ENCODE results near the gene C17orf75.

The C17orf75 gene

DNA sequence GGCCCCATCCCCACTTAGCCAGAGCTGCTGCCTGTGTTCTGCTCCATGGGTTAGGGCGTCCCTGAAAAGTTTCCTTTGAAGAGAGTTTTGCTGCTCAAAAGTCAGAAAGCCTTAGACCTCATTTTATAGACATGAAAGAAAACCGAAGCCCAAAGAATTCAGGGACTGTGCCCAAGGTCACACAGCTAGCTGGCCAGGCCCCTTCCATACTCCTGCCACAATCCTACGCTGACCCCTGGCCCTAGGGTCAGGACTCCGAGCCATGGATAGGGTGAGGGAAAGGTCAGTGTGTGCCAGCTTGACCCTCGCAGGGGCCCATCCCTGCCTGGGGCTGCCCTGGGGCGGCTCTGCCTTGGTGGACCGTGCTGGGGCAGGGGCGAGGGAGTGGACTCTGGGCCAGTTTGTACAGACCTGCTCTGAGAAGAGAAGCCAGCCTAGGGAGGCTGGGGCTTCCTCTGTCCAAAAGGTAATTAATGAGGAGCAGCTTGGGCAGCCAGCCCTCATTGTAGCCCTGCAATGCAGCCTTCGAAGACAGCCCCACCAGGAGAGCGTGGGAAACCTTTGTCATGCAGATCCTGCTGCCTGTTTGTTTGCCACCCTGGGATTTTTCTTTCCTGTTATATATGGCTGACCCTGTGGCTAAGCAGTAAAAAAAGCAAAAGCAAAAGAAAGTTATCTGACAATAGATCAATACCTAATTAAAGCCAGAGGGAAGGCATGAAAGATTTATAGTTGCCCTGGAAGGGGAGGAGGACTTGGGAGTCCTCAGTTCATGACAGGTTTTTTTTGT, 38.9 kb downstream of the C17orf75 start:
- DNase-seq, result no peak

DNA sequence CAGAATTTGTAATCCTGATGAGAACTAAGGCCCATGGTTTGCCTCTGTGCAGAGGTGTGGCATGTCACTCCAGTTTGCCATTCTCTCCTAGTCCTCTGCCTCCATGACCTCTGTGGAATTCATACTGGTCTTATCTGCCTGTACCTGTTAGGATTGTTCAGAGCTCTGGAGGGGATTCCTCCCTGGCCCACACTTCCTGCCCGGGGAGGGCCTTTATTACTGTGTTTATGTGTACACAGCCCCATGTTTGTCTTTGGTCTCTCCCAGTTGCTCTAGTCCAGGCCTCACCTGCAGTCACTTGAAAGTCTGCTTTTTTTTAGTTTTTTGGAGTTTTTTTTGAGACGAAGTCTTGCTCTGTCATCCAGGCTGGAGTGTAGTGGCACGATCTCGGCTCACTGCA, 39.9 kb downstream of the C17orf75 start:
- no peak for DNase-seq

DNA sequence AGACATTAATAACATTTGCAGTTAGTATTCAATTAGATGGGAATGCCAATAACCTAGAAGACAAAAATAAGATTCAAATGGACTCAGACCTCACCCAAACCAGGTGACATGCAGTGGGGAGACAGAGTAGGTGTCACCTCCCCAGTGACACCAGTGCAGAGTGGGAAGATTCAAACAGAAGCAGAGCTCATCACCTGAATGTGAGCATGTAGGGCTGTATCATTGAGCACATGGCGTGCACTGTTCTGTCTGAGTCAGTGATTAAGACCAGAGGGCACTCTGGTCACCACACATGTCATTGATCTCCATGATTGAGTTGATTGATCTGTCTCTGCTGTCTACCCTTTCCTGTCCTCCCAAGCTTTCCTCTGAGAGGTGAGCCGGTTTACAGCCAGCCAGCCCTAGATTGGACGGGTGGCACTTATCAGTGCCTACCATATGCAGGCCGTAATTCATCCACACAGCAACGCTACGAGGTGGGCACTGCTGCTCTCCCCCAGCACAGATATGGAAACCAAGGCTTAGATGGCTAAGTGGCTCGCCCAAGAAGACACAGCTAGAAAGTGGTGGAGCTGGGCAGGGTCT, 42.3 kb downstream of the C17orf75 start:
- no peak for DNase-seq

DNA sequence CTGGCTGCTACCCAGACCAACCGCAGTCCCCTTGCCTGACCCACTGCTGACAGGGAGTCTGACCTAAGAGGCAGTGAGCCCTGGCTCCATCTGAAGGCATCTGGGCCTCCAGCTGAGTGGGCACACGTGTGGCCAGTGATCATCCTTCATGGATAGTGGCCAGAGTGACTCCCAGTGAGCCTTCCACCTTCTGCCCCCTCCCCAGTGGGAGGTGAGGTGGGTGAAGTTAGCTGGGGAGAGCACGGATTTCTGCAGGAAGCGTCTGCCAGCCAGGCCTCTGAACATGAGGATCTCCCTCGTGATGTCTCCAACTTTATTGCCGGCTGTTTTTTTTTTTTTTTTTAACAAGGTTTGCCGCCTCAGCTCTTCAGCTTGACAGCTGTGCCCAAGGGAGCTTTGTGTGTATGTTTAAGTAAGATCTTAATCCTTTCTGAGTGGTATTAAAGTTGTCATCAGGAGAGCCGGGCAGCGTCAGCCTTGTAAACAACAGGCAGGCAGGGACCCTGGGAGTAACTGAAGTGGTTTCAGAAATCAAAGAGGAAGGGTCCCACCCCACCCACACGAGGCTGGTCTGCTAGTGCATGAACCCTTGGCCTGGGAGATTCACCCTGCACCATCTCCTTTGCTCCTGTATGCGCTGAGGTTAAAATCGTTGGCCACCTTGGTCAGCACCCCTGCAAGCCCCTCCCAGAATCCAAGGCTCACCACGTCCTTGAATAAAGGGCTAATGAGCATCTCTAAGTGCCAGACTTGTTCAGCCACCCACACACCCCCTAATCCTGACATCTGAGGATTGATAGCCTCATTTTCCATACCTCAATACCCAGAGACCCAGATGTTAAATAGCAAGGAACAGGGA, 43.0 kb downstream of the C17orf75 start:
- DNase-seq, result no peak

DNA sequence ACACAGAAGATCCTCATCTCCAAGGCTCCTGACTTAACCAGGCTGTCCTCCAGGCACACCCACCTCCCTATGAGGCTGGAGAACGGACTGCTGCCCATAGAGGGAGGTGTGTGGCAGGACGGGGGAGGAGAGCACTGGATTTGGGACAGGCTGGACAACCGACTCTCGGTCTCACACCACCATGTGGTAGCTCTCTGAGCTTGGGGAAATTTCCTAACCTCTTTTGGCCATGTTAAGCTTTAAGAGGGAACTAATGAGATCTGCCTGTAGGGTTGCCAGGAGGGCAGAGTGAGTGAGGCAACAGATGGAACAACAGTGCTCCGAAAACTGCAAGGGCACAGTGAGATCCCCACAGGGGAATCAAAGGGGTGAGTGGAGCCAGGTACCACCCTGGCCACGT, 43.7 kb downstream of the C17orf75 start:
- DNase-seq, result no peak

DNA sequence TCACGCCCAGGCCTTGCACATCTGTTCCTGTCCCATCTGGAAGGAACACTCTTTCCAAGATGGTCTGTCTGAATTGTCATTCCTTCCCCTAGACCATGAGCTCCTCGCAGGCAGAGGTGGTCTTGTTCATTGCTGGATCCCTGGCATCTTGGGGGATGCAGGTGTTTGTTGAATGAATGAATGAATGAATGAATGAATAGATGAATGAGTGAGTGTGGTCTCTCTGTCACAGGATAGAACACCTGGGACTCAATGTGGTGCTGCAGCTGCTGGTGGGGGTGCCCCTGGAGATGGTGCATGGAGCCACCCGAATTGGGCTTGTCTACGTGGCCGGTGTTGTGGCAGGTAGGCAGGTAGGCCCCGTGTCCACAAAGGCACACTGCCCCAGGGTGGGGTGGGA, 44.1 kb downstream of the C17orf75 start:
- DNase-seq, result no peak

DNA sequence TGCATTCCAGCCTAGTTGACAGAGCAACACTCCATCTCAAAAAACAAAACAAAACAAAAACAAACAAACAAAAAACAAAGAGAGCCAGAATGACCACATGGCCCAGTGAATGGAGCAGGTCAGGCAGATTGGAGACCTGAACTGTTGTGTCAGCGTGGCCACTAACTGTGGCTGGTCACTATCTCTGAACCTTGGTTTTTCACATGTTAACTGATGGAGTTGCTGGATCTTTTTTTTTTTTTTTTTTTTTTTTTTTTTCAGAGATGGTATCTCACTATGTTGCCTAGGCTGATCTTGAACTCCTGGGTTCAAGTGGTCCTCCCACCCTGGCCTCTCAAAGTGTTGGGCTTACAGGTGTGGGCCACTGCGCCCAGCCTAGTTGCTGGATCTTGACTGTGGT, 44.5 kb downstream of the C17orf75 start:
- DNase-seq, result no peak

DNA sequence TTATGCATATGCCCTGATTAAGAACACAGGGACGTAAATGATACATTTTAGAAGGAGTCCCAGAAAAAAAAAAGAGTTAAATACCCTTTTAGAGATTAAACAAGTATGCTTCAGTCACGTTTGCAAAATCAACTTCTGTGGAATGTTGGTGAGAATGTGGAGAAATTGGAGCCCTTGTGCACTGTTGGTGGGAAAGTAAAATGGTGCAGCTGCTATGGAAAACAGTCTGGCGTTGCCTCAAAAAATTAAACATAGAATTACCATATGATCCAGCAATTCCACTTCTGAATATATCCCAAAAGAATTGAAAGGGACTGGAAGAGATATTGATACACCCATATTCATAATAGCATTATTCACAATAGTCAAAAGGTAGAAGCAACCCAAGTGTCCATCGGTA, 49.9 kb downstream of the C17orf75 start:
- no peak for DNase-seq

DNA sequence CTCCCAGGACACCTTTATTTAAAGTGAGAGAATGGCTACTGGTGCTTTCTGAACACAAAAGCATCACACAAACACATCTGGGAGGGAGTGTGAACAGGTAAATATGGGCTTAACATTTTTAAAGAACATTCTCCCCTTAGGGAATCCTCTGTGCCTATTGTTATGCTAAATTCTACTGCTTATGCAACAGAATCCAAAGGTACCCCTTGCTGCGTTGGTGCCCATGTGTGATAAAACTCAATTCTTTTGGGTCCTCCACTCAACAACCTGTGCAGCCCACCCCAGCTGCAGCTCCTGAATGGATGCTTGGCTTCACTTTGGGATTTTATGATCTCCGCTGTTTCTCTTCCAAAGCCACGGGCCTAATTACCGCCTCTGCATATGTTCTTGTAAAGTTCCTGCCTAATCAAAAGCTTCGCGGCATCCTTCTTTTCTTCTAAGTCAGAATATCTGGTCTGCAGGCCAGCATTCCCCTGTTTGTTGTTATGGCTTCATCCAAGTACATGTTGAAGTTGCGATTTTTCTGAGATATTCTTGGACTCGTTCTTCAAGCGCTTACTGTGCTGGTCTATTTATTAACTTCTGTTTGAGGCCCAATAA, 52.4 kb downstream of the C17orf75 start:
- DNase-seq, result no peak

DNA sequence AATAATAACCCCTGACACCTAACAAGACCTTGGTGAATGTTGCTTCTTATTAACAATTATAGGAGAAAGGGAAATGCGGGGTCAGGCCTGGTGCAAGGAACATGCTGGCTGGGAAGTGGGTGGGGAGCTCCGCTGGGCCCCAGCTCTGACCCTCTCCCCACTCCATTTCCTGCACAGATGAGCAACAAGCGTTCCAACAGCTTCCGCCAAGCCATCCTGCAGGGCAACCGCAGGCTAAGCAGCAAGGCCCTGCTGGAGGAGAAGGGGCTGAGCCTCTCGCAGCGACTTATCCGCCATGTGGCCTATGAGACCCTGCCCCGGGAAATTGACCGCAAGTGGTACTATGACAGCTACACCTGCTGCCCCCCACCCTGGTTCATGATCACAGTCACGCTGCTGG, 53.4 kb downstream of the C17orf75 start:
- no peak for DNase-seq

DNA sequence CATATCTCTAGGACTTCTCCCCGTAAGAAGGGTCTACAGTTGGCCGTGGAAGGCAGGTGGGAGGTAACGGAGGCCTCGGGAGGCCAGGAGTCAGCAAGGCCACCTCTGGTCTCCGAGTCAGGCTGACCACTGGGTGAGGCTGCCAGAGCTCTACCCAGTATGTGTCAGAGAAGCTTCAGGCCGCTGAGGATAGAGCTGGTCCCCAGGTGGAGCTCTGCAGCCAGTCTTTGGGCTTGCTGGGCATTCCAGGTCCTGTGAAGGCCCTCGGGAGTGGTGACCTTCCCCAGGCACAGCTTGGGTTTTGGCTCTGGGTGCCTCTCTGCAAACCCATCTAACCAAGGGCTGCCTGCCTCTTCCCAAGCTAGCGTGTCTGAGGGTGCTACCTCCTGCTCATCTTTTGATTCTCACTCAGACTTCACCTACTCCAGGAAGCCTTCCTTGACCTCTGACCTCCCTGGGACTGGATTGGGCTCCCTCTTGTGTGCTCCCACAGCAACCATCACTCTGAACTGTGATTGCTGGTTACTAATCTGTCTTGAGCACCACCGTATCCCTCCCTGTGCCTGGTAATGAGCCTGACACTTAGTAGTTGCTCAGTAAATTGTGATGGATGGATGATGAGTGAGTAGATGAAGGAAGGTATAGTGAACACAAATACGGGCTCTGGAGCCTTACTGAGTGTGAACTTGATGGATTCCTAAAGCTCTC, 54.0 kb downstream of the C17orf75 start:
- no peak for DNase-seq

DNA sequence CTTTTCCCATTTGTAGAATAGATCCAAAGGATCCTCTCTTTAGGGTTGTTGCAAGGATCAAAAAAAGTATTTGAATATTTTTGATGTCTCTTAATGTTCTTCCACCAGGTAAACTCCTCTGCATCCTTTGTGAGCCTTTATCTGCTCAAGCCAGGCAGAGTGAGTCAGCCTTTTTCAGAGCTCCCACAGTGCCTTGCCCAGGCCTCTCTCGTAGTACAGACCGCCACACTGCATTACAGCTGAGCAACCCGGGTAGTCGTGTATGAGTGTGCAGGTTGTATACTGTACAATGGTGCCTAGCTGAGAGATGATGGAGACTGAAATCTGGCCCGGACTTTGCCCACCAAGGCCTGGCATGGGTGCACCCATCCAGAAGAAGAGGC, 55.5 kb downstream of the C17orf75 start:
- no peak for DNase-seq

DNA sequence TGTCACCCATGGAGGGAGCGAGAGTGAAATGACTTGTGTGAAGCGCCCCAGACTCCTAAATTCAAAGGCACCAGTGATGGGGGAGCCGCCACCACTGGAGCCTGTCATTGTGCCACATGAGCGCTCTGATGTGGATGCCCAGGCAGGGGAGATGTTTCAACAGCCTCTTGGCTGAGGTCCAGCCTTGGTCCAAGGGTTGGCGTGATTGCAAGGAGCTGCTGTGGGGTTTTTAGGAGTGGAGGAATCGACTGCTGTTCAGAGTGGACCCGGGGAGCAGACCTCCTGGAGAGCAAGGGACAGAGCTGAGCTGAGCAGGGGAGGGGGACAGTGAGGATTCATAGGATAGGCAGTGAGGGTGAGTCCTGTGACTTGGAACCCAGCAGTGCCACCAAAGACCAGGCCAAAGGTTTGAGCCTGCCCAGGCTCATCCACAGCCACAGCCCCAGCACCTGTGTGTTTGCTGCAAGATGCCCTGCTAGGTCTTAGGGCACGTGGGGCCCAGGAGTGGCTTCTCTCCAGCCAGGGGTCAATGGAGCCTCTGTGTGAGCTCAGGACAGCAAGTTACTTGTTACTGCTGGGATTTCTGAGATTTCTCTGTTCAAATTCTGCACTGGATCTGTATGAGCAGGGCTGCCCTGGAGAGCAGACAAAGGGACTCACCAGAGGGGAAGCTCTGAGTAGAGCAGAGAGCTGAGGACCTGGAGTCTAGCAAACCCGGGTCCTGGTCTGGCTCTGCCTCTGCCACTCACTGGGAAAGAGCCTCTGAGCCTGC, 56.0 kb downstream of the C17orf75 start:
- no peak for DNase-seq

DNA sequence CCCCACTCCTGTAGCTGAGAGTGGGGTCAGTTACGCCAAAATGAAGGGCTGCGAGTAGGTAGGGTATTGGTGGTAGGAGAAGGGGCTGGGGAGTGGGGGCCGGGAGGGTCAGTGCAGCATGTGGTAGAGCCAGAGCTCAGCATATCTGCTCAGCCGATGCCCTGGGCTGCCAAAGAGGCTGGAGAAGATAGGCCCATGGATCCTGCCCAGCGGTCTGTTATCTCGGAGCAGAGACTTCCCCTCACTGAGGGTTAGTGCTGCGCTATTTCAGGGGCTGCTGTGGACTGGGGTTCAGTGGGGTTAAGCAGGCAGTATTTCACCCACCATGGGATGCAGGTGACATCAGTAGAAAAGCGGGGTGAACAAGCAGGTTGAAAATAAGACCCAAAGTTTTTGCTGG, 56.7 kb downstream of the C17orf75 start:
- no peak for DNase-seq

DNA sequence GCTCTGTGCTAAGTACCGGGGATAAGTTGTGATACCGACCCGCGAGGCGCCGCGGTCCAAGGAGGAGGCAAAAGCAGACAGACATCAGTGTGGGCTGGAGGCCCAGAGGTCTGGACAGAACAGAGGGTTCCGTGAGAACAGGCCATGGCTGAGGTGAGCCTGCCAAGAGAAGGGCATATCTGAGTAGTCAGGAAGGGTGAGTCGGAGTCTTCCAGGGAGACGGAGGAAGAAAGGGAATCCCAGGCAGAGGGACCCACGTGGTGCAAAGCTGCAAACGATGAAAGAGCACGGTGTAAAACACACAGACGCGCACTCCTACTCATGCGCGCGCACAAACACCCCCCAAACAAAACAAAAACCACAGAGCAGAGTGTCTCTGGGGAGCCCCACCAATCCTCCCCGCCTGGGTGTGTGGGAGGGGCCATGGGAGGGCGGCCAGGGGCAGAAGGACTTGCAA, 58.2 kb downstream of the C17orf75 start:
- no peak for DNase-seq

DNA sequence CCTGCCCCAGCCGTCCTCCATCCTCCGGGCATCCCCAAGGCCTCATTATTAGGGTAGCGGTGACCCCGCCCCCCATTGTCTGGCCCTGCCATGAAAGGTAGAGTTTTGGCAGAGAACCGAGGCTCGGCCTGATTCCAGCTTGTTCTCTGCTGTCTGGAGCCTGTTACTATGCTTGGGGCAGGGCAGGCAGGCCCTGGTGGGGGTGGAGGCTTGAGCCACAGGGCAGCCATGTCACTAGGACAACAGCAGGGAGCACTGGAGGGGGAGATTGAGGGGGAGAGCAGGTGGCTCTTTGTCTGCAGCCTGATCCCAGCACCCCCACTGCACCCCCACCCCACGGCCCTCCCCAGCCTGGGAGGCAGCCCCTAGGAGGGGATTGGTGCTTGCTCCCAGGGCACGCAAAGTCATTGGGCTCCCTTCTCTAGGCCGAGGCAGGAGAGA, 60.9 kb downstream of the C17orf75 start:
- DNase-seq, result no peak

DNA sequence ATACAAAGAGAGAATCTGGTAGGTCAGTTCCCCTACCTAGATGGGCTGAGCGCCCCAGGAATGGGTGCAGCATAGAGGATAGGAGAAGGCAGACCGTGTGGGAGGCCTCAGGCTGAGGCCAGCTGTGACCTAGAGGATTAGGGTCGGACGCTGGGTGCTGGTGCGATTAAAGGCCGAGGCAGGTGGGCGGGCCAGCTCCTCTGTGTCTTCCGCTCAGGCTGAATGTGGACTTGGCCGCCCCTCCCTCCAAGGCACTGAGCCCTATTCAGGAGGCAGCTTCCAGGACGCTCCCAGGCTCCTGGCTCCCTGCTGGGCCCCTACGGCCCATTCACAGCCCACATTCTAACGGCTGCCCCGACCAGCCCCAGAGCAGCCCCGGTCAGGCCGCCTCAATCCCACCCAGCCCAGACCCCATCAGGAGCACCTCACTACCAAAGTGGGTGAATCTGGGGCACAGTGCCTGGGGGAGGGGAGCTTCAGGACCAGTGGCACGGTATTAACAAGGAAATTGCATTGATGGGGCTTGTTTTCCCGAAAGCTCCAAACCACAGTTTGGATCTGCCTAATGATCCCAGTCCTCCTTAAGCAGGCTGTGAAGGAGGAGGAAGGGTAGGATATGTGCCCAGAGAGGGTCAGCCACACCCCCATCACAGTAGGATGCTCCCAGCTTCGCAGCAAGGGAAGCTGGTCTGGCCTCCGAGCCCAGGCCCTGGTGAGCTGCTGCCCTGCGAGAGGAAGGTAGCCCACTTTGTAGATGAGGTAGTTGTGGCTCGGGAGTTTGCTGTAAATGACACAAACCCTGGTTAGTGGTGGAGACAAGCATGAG, 61.9 kb downstream of the C17orf75 start:
- no peak for DNase-seq

DNA sequence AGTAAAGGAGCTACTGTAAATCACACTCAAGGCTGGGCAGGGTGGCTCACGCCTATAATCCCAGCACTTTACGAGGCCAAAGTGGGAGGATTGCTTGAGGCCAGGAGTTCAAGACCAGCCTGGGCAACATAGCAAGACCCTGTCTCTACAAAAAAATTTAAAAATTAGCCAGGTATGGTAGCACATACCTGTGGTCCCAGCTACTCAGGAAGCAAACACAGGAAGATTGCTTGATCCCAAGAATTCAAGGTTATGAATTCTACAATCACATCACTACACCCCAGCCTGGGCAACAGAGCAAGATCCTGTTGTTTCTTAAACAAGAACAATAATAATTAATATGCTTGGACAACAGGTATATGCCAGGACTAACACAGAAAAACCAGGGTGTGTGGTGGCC, 63.2 kb downstream of the C17orf75 start:
- no peak for DNase-seq

Data from central memory CD4-positive, alpha-beta T cell (primary cell).